HG03571 (cell line): ENCODE data around the gene EHF.

ENCODE experiments used
- ATAC-seq: cut with Tn5 transposase; IDR thresholded peaks from one replicate; pipeline ENCODE4 v1.9.1; 2021; ENCODE audit not compliant: unreplicated experiment

EHF gene

GRCh38 chr11:34643311-34643710 lies 22.4 kb downstream of the EHF start:
- no peak for ATAC-seq

- ATAC-seq = no peak
These were observed 23.0 kb downstream of the EHF start for GRCh38 chr11:34643846-34644245.

GRCh38 chr11:34644669-34645406 lies 23.9 kb downstream of the EHF start:
- ATAC-seq = no peak

GRCh38 chr11:34646431-34646830 lies 25.5 kb downstream of the EHF start:
- ATAC-seq = no peak

GRCh38 chr11:34647131-34647530 lies 26.2 kb downstream of the EHF start:
- ATAC-seq = no peak

GRCh38 chr11:34647532-34647931 lies 26.6 kb downstream of the EHF start:
- no peak for ATAC-seq

- ATAC-seq = no peak
These were observed 27.1 kb downstream of the EHF start for GRCh38 chr11:34648036-34648435.

GRCh38 chr11:34649597-34649996 lies 28.7 kb downstream of the EHF start:
- ATAC-seq = no peak

GRCh38 chr11:34650528-34650927 lies 29.6 kb downstream of the EHF start:
- peak; percentile 95 for ATAC-seq

- ATAC-seq = no peak
These were observed 30.7 kb downstream of the EHF start for GRCh38 chr11:34651551-34651950.

- ATAC-seq = no peak
These were observed 31.5 kb downstream of the EHF start for GRCh38 chr11:34652191-34652973.

GRCh38 chr11:34653031-34653430 lies 32.1 kb downstream of the EHF start:
- ATAC-seq = no peak

- ATAC-seq = no peak
These were observed 33.1 kb downstream of the EHF start for GRCh38 chr11:34653851-34654482.

- ATAC-seq = no peak
These were observed 33.8 kb downstream of the EHF start for GRCh38 chr11:34654483-34655334.

GRCh38 chr11:34655335-34656008 lies 34.6 kb downstream of the EHF start:
- no peak for ATAC-seq

- ATAC-seq = no peak
These were observed 35.3 kb downstream of the EHF start for GRCh38 chr11:34656062-34656720.

GRCh38 chr11:34658071-34659015 lies 37.5 kb downstream of the EHF start:
- no peak for ATAC-seq

GRCh38 chr11:34659096-34659733 lies 38.3 kb downstream of the EHF start:
- ATAC-seq = no peak
